ENCODE results near the gene FUBP3.

DNA sequence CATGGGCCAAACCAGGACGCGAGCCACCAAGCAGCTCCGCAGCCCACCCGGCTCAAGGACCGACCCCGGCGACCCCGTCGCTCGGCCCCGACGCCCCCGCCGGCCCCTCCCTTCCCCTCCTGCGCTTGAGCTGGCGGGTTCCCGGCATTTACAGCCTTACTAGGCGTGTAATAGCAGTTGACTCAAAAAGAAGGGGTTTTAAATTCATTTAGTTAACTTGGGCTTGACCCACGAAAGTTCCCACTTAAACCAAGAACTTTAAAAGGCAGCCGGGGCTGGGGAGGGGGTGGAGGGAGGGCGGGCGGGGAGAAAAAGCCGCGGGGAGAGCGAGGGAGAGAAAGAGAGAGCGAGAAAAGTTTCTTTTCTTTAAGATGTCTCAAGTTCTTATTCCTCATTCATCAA is 85.7 kb downstream of the FUBP3 start:
- TF ChIP-seq, protein P1, sequence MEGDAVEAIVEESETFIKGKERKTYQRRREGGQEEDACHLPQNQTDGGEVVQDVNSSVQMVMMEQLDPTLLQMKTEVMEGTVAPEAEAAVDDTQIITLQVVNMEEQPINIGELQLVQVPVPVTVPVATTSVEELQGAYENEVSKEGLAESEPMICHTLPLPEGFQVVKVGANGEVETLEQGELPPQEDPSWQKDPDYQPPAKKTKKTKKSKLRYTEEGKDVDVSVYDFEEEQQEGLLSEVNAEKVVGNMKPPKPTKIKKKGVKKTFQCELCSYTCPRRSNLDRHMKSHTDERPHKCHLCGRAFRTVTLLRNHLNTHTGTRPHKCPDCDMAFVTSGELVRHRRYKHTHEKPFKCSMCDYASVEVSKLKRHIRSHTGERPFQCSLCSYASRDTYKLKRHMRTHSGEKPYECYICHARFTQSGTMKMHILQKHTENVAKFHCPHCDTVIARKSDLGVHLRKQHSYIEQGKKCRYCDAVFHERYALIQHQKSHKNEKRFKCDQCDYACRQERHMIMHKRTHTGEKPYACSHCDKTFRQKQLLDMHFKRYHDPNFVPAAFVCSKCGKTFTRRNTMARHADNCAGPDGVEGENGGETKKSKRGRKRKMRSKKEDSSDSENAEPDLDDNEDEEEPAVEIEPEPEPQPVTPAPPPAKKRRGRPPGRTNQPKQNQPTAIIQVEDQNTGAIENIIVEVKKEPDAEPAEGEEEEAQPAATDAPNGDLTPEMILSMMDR (IDR thresholded peaks at IDR 0.05; ENCODE audit: insufficient read depth, low read length, poor library complexity, severe bottlenecking) = no peak
- no peak for TF ChIP-seq EZH2phosphoT487 (conservative IDR thresholded peaks at IDR 0.05; ENCODE audit: low read length)

All from SU-DHL-6 (cell line).